Measurements from ENCODE around the gene MUC6.

Gene MUC6

DNA sequence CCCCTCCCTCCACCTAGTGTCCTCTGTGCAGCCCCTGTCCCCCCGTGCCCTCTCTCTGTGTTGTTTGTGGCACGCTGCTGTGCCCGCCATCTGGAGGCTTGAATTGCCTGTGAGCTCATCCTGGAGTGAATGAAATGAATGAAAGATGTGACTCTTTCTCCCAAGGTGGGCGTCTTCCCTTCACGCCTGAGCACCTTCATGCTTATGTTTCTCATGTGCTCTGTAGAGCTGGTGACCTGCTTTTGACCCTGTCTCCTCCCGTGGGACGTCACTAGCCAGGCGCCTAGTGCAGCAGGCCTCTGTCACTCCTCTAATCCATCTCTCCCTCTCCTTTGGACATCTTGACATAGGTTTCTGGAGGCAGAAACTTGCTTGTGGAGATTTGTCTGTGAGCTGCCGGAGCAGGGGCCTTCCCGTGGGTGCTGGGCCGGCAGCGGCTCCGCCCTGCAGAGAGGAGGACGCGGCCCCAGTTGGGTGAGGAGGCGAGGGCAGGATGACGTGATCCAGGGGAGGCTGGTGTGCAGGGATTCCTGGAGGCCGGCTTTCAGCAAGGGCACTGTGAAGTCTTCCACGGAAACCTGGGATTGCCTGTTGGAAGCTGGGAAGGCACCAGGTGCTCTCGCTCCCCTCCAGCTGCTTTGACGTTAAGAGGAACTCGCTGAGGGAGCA lies 40.6 kb downstream of the MUC6 start:
- no peak for DNase-seq (ENCODE audit: extremely low spot score)
- ChIA-PET CTCF (no interaction called here), POLR2A (no interaction called here)
- TF ChIP-seq SUZ12 (IDR thresholded peaks at IDR 0.05): no peak
- TF ChIP-seq FOXK2 (IDR thresholded peaks at IDR 0.05): no peak
- TF ChIP-seq, protein P1, sequence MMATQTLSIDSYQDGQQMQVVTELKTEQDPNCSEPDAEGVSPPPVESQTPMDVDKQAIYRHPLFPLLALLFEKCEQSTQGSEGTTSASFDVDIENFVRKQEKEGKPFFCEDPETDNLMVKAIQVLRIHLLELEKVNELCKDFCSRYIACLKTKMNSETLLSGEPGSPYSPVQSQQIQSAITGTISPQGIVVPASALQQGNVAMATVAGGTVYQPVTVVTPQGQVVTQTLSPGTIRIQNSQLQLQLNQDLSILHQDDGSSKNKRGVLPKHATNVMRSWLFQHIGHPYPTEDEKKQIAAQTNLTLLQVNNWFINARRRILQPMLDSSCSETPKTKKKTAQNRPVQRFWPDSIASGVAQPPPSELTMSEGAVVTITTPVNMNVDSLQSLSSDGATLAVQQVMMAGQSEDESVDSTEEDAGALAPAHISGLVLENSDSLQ (IDR thresholded peaks at IDR 0.05): no peak
- no peak for TF ChIP-seq FOXA1 (IDR thresholded peaks at IDR 0.05)
- no peak for TF ChIP-seq SP1 (IDR thresholded peaks at IDR 0.05)
- no peak for TF ChIP-seq TARDBP (IDR thresholded peaks at IDR 0.05)
- TF ChIP-seq FOXM1 (IDR thresholded peaks at IDR 0.05; ENCODE audit: borderline replicate concordance): no peak
- no peak for TF ChIP-seq NFRKB (IDR thresholded peaks at IDR 0.05)
- no peak for TF ChIP-seq BHLHE40 (IDR thresholded peaks at IDR 0.05; ENCODE audit: borderline replicate concordance)
- TF ChIP-seq L3MBTL2 (conservative IDR thresholded peaks at IDR 0.05): no peak
- TF ChIP-seq CTBP1 (IDR thresholded peaks at IDR 0.05; ENCODE audit: borderline replicate concordance): no peak
- TF ChIP-seq HDGF (IDR thresholded peaks at IDR 0.05; ENCODE audit: borderline replicate concordance): no peak
- TF ChIP-seq ARNT (IDR thresholded peaks at IDR 0.05): no peak
- TF ChIP-seq LEF1 (IDR thresholded peaks at IDR 0.05; ENCODE audit: borderline replicate concordance): no peak
- TF ChIP-seq ZNF384 (IDR thresholded peaks at IDR 0.05): no peak
- no peak for TF ChIP-seq ELF4 (IDR thresholded peaks at IDR 0.05)

DNA sequence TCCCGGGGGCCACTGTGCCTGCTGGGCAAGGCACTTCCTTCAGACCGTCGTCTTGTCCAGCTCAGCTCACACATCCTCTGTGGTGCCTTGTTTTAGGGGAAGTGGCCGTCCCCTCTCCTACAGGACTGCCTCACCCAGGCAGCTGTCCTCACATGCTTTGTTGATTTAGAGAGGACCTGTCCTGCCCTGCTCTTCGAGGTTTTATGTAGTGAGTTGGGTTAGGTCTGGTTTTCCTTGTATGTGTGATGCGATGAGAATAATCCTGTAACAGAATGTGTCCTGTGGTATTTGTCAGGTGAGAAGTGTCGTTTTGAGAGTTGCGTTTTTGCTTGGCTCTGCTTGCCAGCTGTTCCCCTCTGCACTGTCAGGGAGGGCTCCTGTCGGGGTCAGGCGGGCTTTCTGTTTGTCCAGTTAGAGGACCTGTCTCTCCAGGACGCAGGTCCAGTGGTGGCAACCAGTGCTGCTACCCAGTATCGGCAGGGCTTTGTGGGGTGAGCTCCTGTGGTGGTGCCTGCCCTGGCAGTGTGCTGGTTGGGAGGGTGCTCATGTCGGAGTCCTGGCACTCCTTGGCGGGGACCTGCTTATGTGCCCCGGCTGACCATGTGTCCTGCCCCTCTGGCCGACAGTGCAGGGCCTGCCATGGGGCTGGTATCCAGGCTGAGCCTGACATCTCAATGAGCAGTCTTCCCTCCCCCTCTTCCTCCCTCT lies 41.3 kb downstream of the MUC6 start:
- TF ChIP-seq ELF4 (IDR thresholded peaks at IDR 0.05) (no peak), SP1 (IDR thresholded peaks at IDR 0.05) (no peak), NFRKB (IDR thresholded peaks at IDR 0.05) (no peak), SUZ12 (IDR thresholded peaks at IDR 0.05) (no peak), HDGF (IDR thresholded peaks at IDR 0.05; ENCODE audit: borderline replicate concordance) (no peak), ARNT (IDR thresholded peaks at IDR 0.05) (no peak), TARDBP (IDR thresholded peaks at IDR 0.05) (no peak), FOXA1 (IDR thresholded peaks at IDR 0.05) (no peak)
- CTCF ChIA-PET: no interaction called here
- POLR2A ChIA-PET: no interaction called here

DNA sequence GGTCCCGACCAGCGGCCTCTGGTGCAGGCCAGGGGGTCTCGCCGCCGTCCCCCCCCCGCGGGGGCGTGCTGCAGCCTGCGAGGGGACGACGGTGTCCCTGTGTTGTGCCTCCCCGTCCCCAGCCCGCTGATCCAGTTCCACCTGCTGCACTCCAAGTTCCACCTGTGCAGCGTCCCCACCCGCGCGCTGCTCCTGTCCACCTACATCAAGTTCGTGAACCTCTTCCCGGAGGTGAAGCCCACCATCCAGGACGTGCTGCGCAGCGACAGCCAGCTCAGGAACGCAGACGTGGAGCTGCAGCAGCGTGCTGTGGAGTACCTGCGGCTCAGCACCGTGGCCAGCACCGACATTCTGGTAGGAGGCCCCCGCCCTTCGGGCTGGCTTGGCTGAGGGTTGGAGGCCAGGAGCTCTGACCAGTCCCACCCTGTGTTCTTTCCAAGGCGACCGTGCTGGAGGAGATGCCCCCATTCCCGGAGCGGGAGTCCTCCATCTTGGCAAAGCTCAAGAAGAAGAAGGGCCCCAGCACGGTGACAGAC lies 42.8 kb downstream of the MUC6 start:
- ChIA-PET POLR2A (no interaction called here), CTCF (no interaction called here)
- DNase-seq (ENCODE audit: extremely low spot score): no peak
- TF ChIP-seq FOXK2 (IDR thresholded peaks at IDR 0.05) (no peak), LEF1 (IDR thresholded peaks at IDR 0.05; ENCODE audit: borderline replicate concordance) (no peak), ELF4 (IDR thresholded peaks at IDR 0.05) (no peak), TARDBP (IDR thresholded peaks at IDR 0.05) (no peak), CTBP1 (IDR thresholded peaks at IDR 0.05; ENCODE audit: borderline replicate concordance) (no peak), FOXA1 (IDR thresholded peaks at IDR 0.05) (no peak), SUZ12 (IDR thresholded peaks at IDR 0.05) (no peak), SP1 (IDR thresholded peaks at IDR 0.05) (no peak), L3MBTL2 (conservative IDR thresholded peaks at IDR 0.05) (no peak)

More for the DNA sequence above, 41.3 kb downstream of the MUC6 start:
- DNase-seq (ENCODE audit: extremely low spot score): no peak

GRCh38 chr11:992577-992976 lies 43.9 kb downstream of the MUC6 start:
- TF ChIP-seq ARNT (IDR thresholded peaks at IDR 0.05) (no peak), L3MBTL2 (conservative IDR thresholded peaks at IDR 0.05) (no peak), ZNF384 (IDR thresholded peaks at IDR 0.05) (no peak), FOXM1 (IDR thresholded peaks at IDR 0.05; ENCODE audit: borderline replicate concordance) (no peak)
- ChIA-PET POLR2A (no interaction called here), CTCF (interaction anchor here (0.9 kb wide), 1 partner anchor 17 kb away, joined by 3 read pairs; no protein-coding TSS in a partner anchor)
- no peak for DNase-seq (ENCODE audit: extremely low spot score)

DNA sequence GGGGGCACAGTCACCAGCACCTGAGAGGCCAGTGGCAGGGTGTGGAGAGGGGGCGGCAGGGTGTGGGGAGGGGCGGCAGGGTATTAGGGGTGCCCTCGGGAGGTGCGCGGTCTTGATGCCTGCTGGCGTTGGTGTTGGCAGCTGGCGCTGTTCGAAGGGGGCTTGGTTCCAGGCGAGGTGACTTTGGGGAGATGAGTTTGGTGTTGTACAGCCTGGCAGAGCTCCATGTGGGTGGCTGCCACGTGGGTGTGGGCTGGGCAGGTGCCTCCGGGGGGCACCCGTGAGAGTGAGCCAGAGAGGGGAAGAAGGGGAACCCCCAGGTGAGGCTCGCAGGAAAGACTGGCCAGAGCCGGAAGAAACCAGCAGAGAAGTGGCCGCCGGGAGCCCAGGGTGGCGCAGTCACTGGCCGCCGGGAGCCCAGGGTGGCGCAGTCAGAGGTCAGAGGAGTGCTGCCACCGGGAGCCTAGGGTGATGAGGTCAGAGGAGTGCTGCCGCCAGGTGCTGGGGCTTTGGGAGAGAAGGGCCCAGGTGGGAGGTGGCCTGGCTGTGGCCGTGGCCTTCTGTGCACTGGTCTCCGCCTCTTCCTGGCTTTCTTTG lies 44.7 kb downstream of the MUC6 start:
- CTCF ChIA-PET: no interaction called here
- no peak for TF ChIP-seq LEF1 (IDR thresholded peaks at IDR 0.05; ENCODE audit: borderline replicate concordance)
- TF ChIP-seq BHLHE40 (IDR thresholded peaks at IDR 0.05; ENCODE audit: borderline replicate concordance): no peak
- no peak for TF ChIP-seq SUZ12 (IDR thresholded peaks at IDR 0.05)
- no peak for TF ChIP-seq ZNF384 (IDR thresholded peaks at IDR 0.05)
- no peak for TF ChIP-seq L3MBTL2 (conservative IDR thresholded peaks at IDR 0.05)
- POLR2A ChIA-PET: no interaction called here
- DNase-seq (ENCODE audit: extremely low spot score): no peak

DNA sequence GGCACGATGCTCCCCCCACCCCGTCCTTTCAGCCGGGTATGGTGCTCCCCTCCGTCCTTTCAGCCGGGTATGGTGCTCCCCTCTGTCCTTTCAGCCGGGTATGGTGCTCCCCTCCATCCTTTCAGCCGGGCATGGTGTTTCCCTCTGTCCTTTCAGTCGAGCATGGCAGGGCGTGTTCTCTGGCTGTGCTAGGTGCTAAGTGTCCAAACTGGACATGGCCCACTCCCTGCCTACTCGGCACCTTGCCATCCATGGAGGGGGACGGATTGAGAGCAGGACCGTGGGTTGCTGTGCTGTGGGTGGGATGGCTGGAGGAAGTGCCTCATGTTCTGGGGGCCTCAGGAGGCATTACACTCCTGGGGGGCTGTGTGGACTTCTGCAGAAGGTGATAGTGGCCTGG lies 45.5 kb downstream of the MUC6 start:
- DNase-seq (ENCODE audit: extremely low spot score): no peak
- TF ChIP-seq ELF4 (IDR thresholded peaks at IDR 0.05) (no peak), CTBP1 (IDR thresholded peaks at IDR 0.05; ENCODE audit: borderline replicate concordance) (no peak), TARDBP (IDR thresholded peaks at IDR 0.05) (no peak), BHLHE40 (IDR thresholded peaks at IDR 0.05; ENCODE audit: borderline replicate concordance) (no peak), FOXA1 (IDR thresholded peaks at IDR 0.05) (no peak), FOXK2 (IDR thresholded peaks at IDR 0.05) (no peak), ARNT (IDR thresholded peaks at IDR 0.05) (no peak)
- POLR2A ChIA-PET: no interaction called here
- CTCF ChIA-PET: interaction anchor here (0.5 kb wide), 1 partner anchor 82 kb away, joined by 3 read pairs; no protein-coding TSS in a partner anchor

DNA sequence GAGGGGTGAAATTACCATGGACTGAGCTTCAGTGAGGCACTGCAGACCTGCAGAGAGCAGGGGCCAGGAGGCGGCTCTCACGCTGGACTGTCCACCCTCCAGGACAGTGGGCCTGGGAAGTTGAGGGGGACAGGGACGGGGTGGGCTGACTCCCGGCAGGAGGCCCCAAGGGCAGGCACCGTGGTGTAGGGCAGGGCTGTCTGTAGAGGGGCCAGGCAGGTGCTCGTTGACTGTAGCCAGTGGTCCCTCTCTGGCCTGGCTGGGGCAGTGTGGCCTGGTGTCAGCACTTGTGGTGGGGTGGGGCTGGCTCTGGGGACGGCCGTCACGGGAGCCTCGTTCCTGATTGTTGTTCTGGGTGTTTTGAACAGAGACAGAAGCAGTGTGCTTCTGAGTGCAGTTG lies 46.4 kb downstream of the MUC6 start:
- TF ChIP-seq ZNF384 (IDR thresholded peaks at IDR 0.05): no peak
- POLR2A ChIA-PET: no interaction called here
- CTCF ChIA-PET: no interaction called here
- no peak for DNase-seq (ENCODE audit: extremely low spot score)

Data from HEK293T (cell line).